HCT116 (cell line): Measurements from ENCODE around the gene WT1. TPM values are rescaled to one million over a fixed set of nuclear protein-coding genes. Genes with fewer than 3 reads are reported as not detected.

Source experiments
- ATAC-seq: fragments of 200-7000 bp; cut with Tn5 transposase; 2 replicates; pipeline ENCODE4 v1.9.1; 2020; ENCODE audit warnings: mild to moderate bottlenecking, moderate library complexity
- BruUV-seq: library from RNA; stranded (reverse); fragments of 400-500 nt; replicated peaks from 2 replicates; lab custom pipeline; 2021; lab: Mats Ljungman, UMichigan
- CTCF ChIA-PET: fragments of 300-600 bp; sonication (Branson Sonifier 250); formaldehyde crosslinking; loops from one replicate; lab custom pipeline; 2021; ENCODE audit warnings: antibody characterized with exemption; lab: Charles Lee
- POLR2A ChIA-PET: fragments of 300-600, 350-600 bp; sonication (Branson Sonifier 250); formaldehyde crosslinking; loops from one replicate; lab custom pipeline; 2021; ENCODE audit warnings: antibody characterized with exemption; lab: Charles Lee
- RAD21 ChIA-PET, 2 experiments: fragments of 300-600 bp; sonication (Branson Sonifier 250); formaldehyde crosslinking; loops; one replicate each; lab custom pipeline; 2023; ENCODE audit warnings: low total read pairs in 2 of 2; ENCODE audit not compliant: uncharacterized antibody in 2 of 2, unreplicated experiment in 2 of 2, low non-redundant PET in 1 of 2; lab: Charles Lee
- DNase-seq: peaks from one replicate; pipeline ENCODE4 v3.0.0-alpha.2; 2010; ENCODE audit warnings: low read depth, low spot score
- H2AFZ ChIP-seq: fragments of 200-600 bp; shearing (Covaris generic), sonication (generic); 2 replicates; pipeline ENCODE4 v1.6.1; 2017; ENCODE audit warnings: low read depth, mixed run types, mixed read lengths, antibody characterized with exemption, low read length; ENCODE audit not compliant: poor library complexity, severe bottlenecking
- H3K27ac ChIP-seq: 2 replicates; pipeline ENCODE4 v1.5.1; 2012; ENCODE audit warnings: low read depth, low read length
- H3K27me3 ChIP-seq: fragments of 200-600 bp; sonication (generic); 2 replicates; pipeline ENCODE4 v1.6.1; 2016; ENCODE audit warnings: mixed run types, low read length, mixed read lengths; ENCODE audit not compliant: insufficient read depth
- H3K36me3 ChIP-seq, 2 experiments: fragments of 200-500 bp in 1 of 2; fragments of 200-600 bp in 1 of 2; sonication (Bioruptor generic) in 1 of 2; sonication (generic) in 1 of 2; 2 replicates each; pipeline versions ENCODE4 v1.5.1 to v1.6.1; 2014 to 2016; ENCODE audit warnings: low read length in 2 of 2, inconsistent platforms in 1 of 2, mixed read lengths in 1 of 2, mixed run types in 1 of 2; ENCODE audit not compliant: insufficient read depth in 2 of 2, control insufficient read depth in 1 of 2
- H3K4me1 ChIP-seq, 2 experiments: fragments of 200-600 bp in 1 of 2; sonication (generic) in 1 of 2; 2 replicates each; pipeline versions ENCODE4 v1.5.1 to v1.6.1; 2012 to 2017; ENCODE audit warnings: low read length in 2 of 2, inconsistent platforms in 1 of 2, mild to moderate bottlenecking in 1 of 2, mixed read lengths in 1 of 2, mixed run types in 1 of 2, moderate library complexity in 1 of 2; ENCODE audit not compliant: insufficient read depth in 2 of 2, control insufficient read depth in 1 of 2
- H3K4me2 ChIP-seq: fragments of 200-600 bp; sonication (generic); 2 replicates; pipeline ENCODE4 v1.6.1; 2017; ENCODE audit warnings: mixed run types, low read length, mixed read lengths
- H3K4me3 ChIP-seq, 2 experiments: fragments of 200-600 bp in 1 of 2; sonication (generic) in 1 of 2; replicated peaks in 1 of 2; 2 replicates each; pipeline ENCODE4 v1.5.1; 2011 to 2016; ENCODE audit warnings: low read length in 2 of 2, control low read depth in 1 of 2, low read depth in 1 of 2, mild to moderate bottlenecking in 1 of 2, mixed read lengths in 1 of 2, mixed run types in 1 of 2
- H3K79me2 ChIP-seq: fragments of 200-600 bp; sonication (generic); 2 replicates; pipeline ENCODE4 v1.6.1; 2017; ENCODE audit warnings: mild to moderate bottlenecking, mixed run types, low read length, moderate library complexity, mixed read lengths; ENCODE audit not compliant: insufficient read depth
- H3K9ac ChIP-seq: fragments of 200-600 bp; sonication (generic); 2 replicates; pipeline ENCODE4 v1.6.1; 2016; ENCODE audit warnings: low read length, mixed read lengths
- H3K9me2 ChIP-seq: fragments of 200-600 bp; sonication (generic), shearing (Covaris generic); 2 replicates; pipeline ENCODE4 v1.6.1; 2017; ENCODE audit warnings: mixed run types, mild to moderate bottlenecking, moderate library complexity; ENCODE audit not compliant: insufficient read depth
- H3K9me3 ChIP-seq, 2 experiments: fragments of 200-500 bp in 1 of 2; fragments of 200-600 bp in 1 of 2; sonication (Bioruptor generic) in 1 of 2; sonication (generic) in 1 of 2; 2 replicates each; pipeline ENCODE4 v1.6.1; 2014 to 2017; ENCODE audit warnings: low read length in 2 of 2, mixed read lengths in 2 of 2, inconsistent platforms in 1 of 2, low read depth in 1 of 2, mild to moderate bottlenecking in 1 of 2, mixed run types in 1 of 2, moderate library complexity in 1 of 2; ENCODE audit not compliant: control insufficient read depth in 1 of 2, insufficient read depth in 1 of 2
- H4K20me1 ChIP-seq: fragments of 200-600 bp; sonication (generic), shearing (Covaris generic); 2 replicates; pipeline ENCODE4 v1.6.1; 2017; ENCODE audit warnings: mixed run types, mild to moderate bottlenecking, moderate library complexity; ENCODE audit not compliant: insufficient read depth
- ELF1 ChIP-seq: IDR thresholded peaks from 2 replicates; pipeline ENCODE4 v1.6.1; 2012; ENCODE audit warnings: low read depth, borderline replicate concordance
- EZH2 ChIP-seq: fragments of 200-600 bp; sonication (generic); IDR thresholded peaks from 2 replicates; pipeline ENCODE4 v1.6.1; 2017; ENCODE audit warnings: antibody characterized with exemption, mixed run types
- EZH2phosphoT487 ChIP-seq: fragments of 200-600 bp; IDR thresholded peaks from 2 replicates; pipeline ENCODE4 v1.6.1; 2018; ENCODE audit warnings: antibody characterized with exemption, borderline replicate concordance
- SIN3A ChIP-seq: IDR thresholded peaks from 2 replicates; pipeline ENCODE4 v1.6.1; 2012; ENCODE audit warnings: low read depth
- TCF7L2 ChIP-seq: IDR thresholded peaks from 2 replicates; pipeline ENCODE4 v1.7.0; 2011; ENCODE audit warnings: borderline replicate concordance, inconsistent platforms; ENCODE audit not compliant: insufficient read depth, insufficient read length; ENCODE audit errors: extremely low read depth
- ZFX ChIP-seq: fragments of 450-650 bp; IDR thresholded peaks from 2 replicates; pipeline ENCODE4 v1.6.1; 2017
- ZNF274 ChIP-seq: fragments of 200-500 bp; sonication (Bioruptor generic); IDR thresholded peaks from 2 replicates; pipeline ENCODE4 v1.6.1; 2014; ENCODE audit warnings: mild to moderate bottlenecking, low read depth, low read length, inconsistent platforms
- intact Hi-C: fragments of 100-400 bp; cut with micrococcal nuclease; formaldehyde crosslinking; loops from 2 replicates; pipeline ENCODE4 v1.10.0; 2022
- total RNA-seq: library from RNA; stranded (reverse); gene quantifications from one replicate; pipeline ENCODE4 v1.2.1, GENCODE V29; 2021; ENCODE audit not compliant: unreplicated experiment
- TF ChIP-seq, protein P1 (sequence below): IDR thresholded peaks from 2 replicates; pipeline ENCODE4 v1.6.1; 2011; ENCODE audit warnings: mild to moderate bottlenecking, low read length, moderate library complexity; ENCODE audit not compliant: insufficient replicate concordance; ENCODE audit errors: extremely low read depth
- TF ChIP-seq, protein P2 (sequence below): IDR thresholded peaks from 2 replicates; pipeline ENCODE4 v1.6.1; 2012
- TF ChIP-seq, protein P3 (sequence below): IDR thresholded peaks from 2 replicates; pipeline ENCODE4 v1.6.1; 2012; ENCODE audit warnings: low read depth
- TF ChIP-seq, protein P4 (sequence below): IDR thresholded peaks from 2 replicates; pipeline ENCODE4 v1.6.1; 2012

WT1 gene
- total RNA-seq, 1 experiment from 2014 or later: 0.07 TPM

DNA sequence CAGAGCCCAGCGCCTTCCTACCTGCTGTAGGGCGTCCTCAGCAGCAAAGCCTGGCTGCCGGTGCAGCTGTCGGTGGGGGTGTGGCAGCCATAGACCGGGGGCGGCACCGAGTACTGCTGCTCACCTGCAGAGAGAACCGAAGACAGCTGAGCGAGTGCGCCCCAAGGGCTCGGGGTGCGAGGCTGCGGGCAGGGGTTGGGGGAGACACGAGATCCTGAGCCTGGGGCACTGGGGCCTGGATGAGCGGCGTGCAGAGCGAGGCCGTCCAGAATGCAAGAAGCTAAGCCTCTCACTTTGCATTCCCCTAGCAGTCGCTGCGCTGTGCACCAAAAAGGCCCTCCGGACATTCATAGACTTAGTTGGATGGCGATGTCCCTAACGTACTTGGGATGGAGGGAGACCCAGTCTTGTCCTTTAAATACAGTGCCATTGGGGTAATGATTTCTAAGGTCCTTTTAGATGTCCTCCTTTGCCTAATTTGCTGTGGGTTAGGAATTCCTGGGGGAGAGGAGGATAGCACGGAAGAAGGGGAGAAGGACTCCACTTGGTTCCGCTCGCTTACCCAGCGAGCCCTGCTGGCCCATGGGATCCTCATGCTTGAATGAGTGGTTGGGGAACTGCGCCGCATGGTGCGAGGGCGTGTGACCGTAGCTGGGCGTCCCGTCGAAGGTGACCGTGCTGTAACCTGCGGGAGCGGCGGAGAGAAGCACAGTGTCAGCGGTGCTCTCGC is 7.2 kb downstream of the WT1 start:
- TF ChIP-seq ELF1: no peak
- TF ChIP-seq, protein P1, sequence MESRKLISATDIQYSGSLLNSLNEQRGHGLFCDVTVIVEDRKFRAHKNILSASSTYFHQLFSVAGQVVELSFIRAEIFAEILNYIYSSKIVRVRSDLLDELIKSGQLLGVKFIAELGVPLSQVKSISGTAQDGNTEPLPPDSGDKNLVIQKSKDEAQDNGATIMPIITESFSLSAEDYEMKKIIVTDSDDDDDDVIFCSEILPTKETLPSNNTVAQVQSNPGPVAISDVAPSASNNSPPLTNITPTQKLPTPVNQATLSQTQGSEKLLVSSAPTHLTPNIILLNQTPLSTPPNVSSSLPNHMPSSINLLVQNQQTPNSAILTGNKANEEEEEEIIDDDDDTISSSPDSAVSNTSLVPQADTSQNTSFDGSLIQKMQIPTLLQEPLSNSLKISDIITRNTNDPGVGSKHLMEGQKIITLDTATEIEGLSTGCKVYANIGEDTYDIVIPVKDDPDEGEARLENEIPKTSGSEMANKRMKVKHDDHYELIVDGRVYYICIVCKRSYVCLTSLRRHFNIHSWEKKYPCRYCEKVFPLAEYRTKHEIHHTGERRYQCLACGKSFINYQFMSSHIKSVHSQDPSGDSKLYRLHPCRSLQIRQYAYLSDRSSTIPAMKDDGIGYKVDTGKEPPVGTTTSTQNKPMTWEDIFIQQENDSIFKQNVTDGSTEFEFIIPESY: no peak
- TF ChIP-seq EZH2phosphoT487: no peak
- no peak for TF ChIP-seq ZFX
- Histone ChIP-seq H3K4me2 (no peak overlapping the region), H3K4me3 (no peak overlapping the region), H2AFZ (no peak overlapping the region), H3K9me3 (no peaks in the 10 kb centered on the region), H3K27ac (no peak overlapping the region), H3K36me3 (no peaks in the 10 kb centered on the region), H3K79me2 (no peaks in the 10 kb centered on the region), H3K9me2 (no peaks in the 10 kb centered on the region), H4K20me1 (no peaks in the 10 kb centered on the region), H3K9ac (no peak overlapping the region), H3K4me1 (no peaks in the 10 kb centered on the region), H3K27me3 (peaks cover 7% of the 10 kb centered on the region)
- intact Hi-C loops: no loop called here
- no TSS peak for BruUV-seq
- ChIA-PET POLR2A (no interaction called here), CTCF (no interaction called here), RAD21 (no interaction called here)
- DNase-seq (no peak), ATAC-seq (no peak)

DNA sequence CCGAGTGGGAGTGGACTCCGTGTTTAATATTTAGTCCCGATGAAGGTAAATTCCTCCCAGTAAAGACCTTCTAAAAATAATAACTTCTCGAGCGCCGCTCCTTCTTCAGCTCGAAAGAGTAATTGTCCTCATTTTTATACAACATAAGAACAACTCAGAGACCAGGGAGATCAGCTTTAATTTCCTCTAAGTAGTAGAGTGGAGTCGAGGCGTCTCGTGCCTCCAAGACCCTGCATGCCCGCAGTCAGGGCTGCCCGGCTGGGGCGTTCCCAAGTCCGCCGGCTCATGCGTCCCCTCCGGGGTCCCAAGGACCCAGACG is 7.8 kb downstream of the WT1 start:
- H3K9ac ChIP-seq: no peak overlapping the region
- H3K9me2 ChIP-seq: no peaks in the 10 kb centered on the region
- ChIA-PET CTCF (no interaction called here), POLR2A (no interaction called here), RAD21 (no interaction called here)
- no peak overlapping the region for H3K27ac ChIP-seq
- no peaks in the 10 kb centered on the region for H3K36me3 ChIP-seq
- BruUV-seq: no TSS peak
- DNase-seq: no peak
- no peaks in the 10 kb centered on the region for H3K9me3 ChIP-seq
- H3K4me2 ChIP-seq: no peak overlapping the region
- peaks cover 7% of the 10 kb centered on the region for H3K27me3 ChIP-seq
- ATAC-seq: no peak
- no peaks in the 10 kb centered on the region for H4K20me1 ChIP-seq
- H3K4me1 ChIP-seq: no peaks in the 10 kb centered on the region
- intact Hi-C loops: no loop called here
- no peak overlapping the region for H3K4me3 ChIP-seq
- no peak overlapping the region for H2AFZ ChIP-seq
- no peaks in the 10 kb centered on the region for H3K79me2 ChIP-seq
- TF ChIP-seq EZH2 (no peak), SIN3A (no peak), TCF7L2 (no peak), ZNF274 (no peak)
- TF ChIP-seq, protein P2, sequence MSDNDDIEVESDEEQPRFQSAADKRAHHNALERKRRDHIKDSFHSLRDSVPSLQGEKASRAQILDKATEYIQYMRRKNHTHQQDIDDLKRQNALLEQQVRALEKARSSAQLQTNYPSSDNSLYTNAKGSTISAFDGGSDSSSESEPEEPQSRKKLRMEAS: no peak
- TF ChIP-seq, protein P3, sequence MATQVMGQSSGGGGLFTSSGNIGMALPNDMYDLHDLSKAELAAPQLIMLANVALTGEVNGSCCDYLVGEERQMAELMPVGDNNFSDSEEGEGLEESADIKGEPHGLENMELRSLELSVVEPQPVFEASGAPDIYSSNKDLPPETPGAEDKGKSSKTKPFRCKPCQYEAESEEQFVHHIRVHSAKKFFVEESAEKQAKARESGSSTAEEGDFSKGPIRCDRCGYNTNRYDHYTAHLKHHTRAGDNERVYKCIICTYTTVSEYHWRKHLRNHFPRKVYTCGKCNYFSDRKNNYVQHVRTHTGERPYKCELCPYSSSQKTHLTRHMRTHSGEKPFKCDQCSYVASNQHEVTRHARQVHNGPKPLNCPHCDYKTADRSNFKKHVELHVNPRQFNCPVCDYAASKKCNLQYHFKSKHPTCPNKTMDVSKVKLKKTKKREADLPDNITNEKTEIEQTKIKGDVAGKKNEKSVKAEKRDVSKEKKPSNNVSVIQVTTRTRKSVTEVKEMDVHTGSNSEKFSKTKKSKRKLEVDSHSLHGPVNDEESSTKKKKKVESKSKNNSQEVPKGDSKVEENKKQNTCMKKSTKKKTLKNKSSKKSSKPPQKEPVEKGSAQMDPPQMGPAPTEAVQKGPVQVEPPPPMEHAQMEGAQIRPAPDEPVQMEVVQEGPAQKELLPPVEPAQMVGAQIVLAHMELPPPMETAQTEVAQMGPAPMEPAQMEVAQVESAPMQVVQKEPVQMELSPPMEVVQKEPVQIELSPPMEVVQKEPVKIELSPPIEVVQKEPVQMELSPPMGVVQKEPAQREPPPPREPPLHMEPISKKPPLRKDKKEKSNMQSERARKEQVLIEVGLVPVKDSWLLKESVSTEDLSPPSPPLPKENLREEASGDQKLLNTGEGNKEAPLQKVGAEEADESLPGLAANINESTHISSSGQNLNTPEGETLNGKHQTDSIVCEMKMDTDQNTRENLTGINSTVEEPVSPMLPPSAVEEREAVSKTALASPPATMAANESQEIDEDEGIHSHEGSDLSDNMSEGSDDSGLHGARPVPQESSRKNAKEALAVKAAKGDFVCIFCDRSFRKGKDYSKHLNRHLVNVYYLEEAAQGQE: no peak
- TF ChIP-seq, protein P4, sequence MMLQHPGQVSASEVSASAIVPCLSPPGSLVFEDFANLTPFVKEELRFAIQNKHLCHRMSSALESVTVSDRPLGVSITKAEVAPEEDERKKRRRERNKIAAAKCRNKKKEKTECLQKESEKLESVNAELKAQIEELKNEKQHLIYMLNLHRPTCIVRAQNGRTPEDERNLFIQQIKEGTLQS: no peak
